Activated CD8-positive, alpha-beta T cell treated with anti-CD3 and anti-CD28 coated beads for 36 hours (primary cell): ENCODE results near the gene TNS4. TPM values are rescaled to one million over a fixed set of nuclear protein-coding genes. Genes with fewer than 3 reads are reported as not detected.

Source experiments
- ATAC-seq: fragments of 200-7000 bp; cut with Tn5 transposase; one replicate; pipeline ENCODE4 v1.10.0; 2021; ENCODE audit warnings: mild to moderate bottlenecking, moderate library complexity
- CTCF ChIA-PET: fragments of 350-600 bp; sonication (Branson Sonifier 250); formaldehyde crosslinking; loops from one replicate; lab custom pipeline; 2021; ENCODE audit warnings: antibody characterized with exemption; lab: Charles Lee
- POLR2A ChIA-PET: fragments of 350-600 bp; sonication (Branson Sonifier 250); formaldehyde crosslinking; loops from one replicate; lab custom pipeline; 2021; ENCODE audit warnings: antibody characterized with exemption; lab: Charles Lee
- DNase-seq: peaks from one replicate; pipeline ENCODE4 v3.0.0-alpha.2; 2020
- H3K27ac Mint-ChIP-seq: one replicate; pipeline ENCODE4 v1.8.0; 2021; ENCODE audit warnings: mild to moderate bottlenecking, mixed read lengths
- H3K27me3 Mint-ChIP-seq: one replicate; pipeline ENCODE4 v1.8.0; 2021; ENCODE audit warnings: mixed read lengths
- H3K36me3 Mint-ChIP-seq: one replicate; pipeline ENCODE4 v1.8.0; 2021; ENCODE audit warnings: low read depth, mixed read lengths
- H3K4me1 Mint-ChIP-seq: one replicate; pipeline ENCODE4 v1.8.0; 2021; ENCODE audit warnings: low read depth, mixed read lengths
- H3K4me3 Mint-ChIP-seq: one replicate; pipeline ENCODE4 v1.8.0; 2021; ENCODE audit warnings: mild to moderate bottlenecking, moderate library complexity, mixed read lengths
- H3K9me3 Mint-ChIP-seq: one replicate; pipeline ENCODE4 v1.8.0; 2021; ENCODE audit warnings: mixed read lengths
- intact Hi-C: fragments of 100-400 bp; cut with micrococcal nuclease; formaldehyde crosslinking; loops from one replicate; pipeline ENCODE4 v1.10.0; 2022
- total RNA-seq, 2 experiments: library from RNA; stranded (reverse); gene quantifications; one replicate each; pipeline ENCODE4 v1.2.3, GENCODE V29; 2021
- TF ChIP-seq, protein P1 (sequence below): fragments of 200-600 bp; IDR thresholded peaks from one replicate; pipeline ENCODE4 v1.8.0; 2022; ENCODE audit warnings: antibody characterized with exemption, mild to moderate bottlenecking

TNS4 gene
- total RNA-seq, 2 experiments from 2014 or later = 5.8 to 6.3 TPM

DNA sequence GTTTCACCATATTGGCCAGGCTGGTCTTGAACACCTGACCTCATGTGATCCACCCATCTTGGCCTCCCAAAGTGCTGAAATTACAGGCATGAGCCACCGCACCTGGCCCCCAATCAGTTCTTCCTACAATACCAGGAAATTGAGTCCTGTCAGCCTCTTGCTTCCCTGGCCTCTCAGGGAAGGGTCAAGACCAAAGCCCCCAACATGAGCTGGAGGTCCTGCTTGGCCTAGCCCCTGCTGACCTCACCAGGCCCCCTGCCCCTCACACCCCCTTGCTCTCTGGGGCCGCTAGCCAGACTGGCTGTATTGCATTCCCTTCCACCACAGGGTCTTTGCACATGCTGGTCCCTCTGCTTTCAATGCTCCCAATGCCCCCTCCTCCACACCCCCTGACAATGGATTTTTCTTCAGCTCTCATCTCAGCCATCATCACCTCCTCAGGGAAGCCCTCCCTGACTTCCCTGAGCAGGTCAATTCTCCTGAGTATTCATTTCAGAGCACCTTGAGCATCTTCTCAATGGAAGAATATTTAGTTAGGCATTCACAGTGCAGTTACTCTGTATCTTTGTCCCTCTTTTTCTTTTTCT is 34.0 kb downstream of the TNS4 start:
- intact Hi-C loops = no loop called here
- TF ChIP-seq, protein P1, sequence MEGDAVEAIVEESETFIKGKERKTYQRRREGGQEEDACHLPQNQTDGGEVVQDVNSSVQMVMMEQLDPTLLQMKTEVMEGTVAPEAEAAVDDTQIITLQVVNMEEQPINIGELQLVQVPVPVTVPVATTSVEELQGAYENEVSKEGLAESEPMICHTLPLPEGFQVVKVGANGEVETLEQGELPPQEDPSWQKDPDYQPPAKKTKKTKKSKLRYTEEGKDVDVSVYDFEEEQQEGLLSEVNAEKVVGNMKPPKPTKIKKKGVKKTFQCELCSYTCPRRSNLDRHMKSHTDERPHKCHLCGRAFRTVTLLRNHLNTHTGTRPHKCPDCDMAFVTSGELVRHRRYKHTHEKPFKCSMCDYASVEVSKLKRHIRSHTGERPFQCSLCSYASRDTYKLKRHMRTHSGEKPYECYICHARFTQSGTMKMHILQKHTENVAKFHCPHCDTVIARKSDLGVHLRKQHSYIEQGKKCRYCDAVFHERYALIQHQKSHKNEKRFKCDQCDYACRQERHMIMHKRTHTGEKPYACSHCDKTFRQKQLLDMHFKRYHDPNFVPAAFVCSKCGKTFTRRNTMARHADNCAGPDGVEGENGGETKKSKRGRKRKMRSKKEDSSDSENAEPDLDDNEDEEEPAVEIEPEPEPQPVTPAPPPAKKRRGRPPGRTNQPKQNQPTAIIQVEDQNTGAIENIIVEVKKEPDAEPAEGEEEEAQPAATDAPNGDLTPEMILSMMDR = no peak
- ChIA-PET CTCF (interaction anchor here (1.4 kb wide), 1 partner anchor 12 kb away, joined by 4 read pairs; no protein-coding TSS in a partner anchor), POLR2A (interaction anchor here (1.0 to 1.3 kb wide), 2 partner anchors 12 to 13 kb away, joined by 3 read pairs; no protein-coding TSS in a partner anchor)
- no peak overlapping the region for H3K4me3 Mint-ChIP-seq
- H3K9me3 Mint-ChIP-seq = no peaks in the 10 kb centered on the region
- H3K27ac Mint-ChIP-seq = no peak overlapping the region
- H3K27me3 Mint-ChIP-seq = peaks cover 1% of the 10 kb centered on the region
- DNase-seq = no peak
- H3K36me3 Mint-ChIP-seq = no peaks in the 10 kb centered on the region
- H3K4me1 Mint-ChIP-seq = peaks cover 2% of the 10 kb centered on the region
- ATAC-seq = no peak

DNA sequence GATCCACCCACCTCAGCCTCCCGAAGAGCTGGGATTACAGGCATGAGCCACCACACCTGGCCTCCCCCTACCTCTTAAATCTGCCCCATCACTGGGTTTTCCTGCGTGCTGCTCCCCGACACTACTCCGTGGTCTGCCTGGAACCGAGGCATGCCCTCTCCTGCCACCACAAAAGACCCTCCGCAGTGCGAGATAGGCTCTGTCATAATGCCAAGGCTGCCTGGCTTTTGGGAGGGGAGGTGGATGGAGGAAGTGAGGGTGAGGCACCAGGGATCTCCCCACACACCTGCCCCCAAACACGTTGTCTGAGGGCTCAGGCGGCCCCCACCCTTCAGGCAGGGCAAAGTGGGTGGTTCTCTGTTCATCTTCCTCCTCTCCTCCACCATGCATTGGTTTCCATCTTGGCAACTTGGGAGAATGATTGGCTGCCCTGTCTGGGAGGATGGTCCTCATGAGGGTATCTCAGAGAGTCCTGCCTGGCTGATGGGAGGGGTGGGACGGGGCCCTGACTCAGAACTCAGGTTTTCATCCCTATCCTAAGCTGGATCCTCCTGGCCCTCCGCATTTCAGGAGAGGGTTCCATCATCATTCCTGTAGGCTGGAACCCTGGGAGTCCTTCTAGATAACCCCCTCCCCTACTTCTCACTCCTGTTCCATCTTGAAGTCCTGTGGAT is 35.0 kb downstream of the TNS4 start:
- DNase-seq (no peak), ATAC-seq (no peak)
- Mint-ChIP-seq H3K27ac (no peak overlapping the region), H3K9me3 (no peaks in the 10 kb centered on the region), H3K36me3 (no peaks in the 10 kb centered on the region), H3K4me1 (peaks cover 2% of the 10 kb centered on the region), H3K27me3 (peaks cover 1% of the 10 kb centered on the region), H3K4me3 (no peak overlapping the region)
- intact Hi-C loops = no loop called here
- ChIA-PET POLR2A (interaction anchor here (1.0 to 1.3 kb wide), 2 partner anchors 11 to 14 kb away, joined by 3 read pairs; no protein-coding TSS in a partner anchor), CTCF (interaction anchor here (1.4 to 1.8 kb wide), 2 partner anchors 10 to 13 kb away, joined by 4 to 5 read pairs; no protein-coding TSS in a partner anchor)
- TF ChIP-seq, protein P1 = no peak

DNA sequence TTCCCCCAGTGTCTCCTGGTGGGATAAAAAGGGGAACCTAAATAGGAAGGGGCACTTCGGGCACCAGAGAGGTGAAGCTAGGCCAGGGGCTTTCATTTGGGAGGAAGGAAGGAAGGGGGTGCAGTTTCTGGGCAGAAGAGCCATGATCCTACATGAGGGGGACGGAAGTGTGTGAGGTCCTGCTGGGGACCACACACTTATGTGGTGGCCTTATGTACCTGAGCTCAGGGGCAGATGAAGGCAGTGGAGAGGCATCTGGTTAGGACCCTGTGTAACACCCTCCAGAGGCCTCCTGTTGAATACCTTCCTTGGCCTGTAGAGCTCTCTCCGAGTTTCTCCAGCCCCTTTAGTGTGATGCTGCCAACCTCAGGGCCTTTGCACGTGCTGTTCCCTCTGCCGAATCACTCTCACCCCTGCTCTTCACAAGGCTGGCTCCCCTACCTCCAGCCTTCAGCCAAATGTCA is 37.0 kb downstream of the TNS4 start:
- no peak overlapping the region for H3K27ac Mint-ChIP-seq
- TF ChIP-seq, protein P1 = no peak
- intact Hi-C loops = no loop called here
- H3K4me3 Mint-ChIP-seq = no peak overlapping the region
- ATAC-seq (no peak), DNase-seq (no peak)
- peaks cover 2% of the 10 kb centered on the region for H3K4me1 Mint-ChIP-seq
- CTCF ChIA-PET = interaction anchor here (1.0 to 1.8 kb wide), 3 partner anchors 11 to 67 kb away, joined by 3 to 5 read pairs (median 5); no protein-coding TSS in a partner anchor
- POLR2A ChIA-PET = interaction anchor here (0.7 to 1.6 kb wide), 3 partner anchors 12 to 192 kb away, joined by 3 to 8 read pairs (median 6); no protein-coding TSS in a partner anchor
- no peaks in the 10 kb centered on the region for H3K36me3 Mint-ChIP-seq
- no peaks in the 10 kb centered on the region for H3K9me3 Mint-ChIP-seq
- peaks cover 1% of the 10 kb centered on the region for H3K27me3 Mint-ChIP-seq

DNA sequence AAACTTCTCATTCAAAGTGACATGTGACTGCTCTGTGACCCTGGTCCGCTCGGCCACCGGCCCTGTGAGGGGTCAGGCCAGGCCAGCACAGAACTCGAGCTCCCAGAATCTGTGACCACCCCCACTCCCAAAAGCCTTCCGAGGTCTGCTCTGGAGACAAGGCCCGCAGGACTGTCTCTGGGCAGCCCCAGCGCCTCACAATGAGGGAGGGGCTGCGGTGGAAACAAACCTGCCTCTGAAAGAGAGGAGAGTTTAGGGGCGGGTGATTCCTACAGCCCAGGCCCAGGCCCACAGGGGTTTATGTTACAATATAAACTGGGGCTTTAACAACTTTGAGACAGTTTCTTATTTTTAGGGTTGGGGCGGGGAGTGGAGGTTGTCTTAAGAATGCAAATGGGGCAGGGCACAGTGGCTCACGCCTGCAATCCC is 38.3 kb downstream of the TNS4 start:
- Mint-ChIP-seq H3K4me3 (no peak overlapping the region), H3K36me3 (no peaks in the 10 kb centered on the region), H3K9me3 (no peaks in the 10 kb centered on the region), H3K4me1 (peaks cover 2% of the 10 kb centered on the region), H3K27ac (no peak overlapping the region), H3K27me3 (peaks cover 1% of the 10 kb centered on the region)
- TF ChIP-seq, protein P1 = no peak
- POLR2A ChIA-PET = interaction anchor here (1.1 kb wide), 1 partner anchor 16 kb away, joined by 4 read pairs; no protein-coding TSS in a partner anchor
- intact Hi-C loops = no loop called here
- ATAC-seq (no peak), DNase-seq (no peak)
- CTCF ChIA-PET = interaction anchor here (1.1 kb wide), 1 partner anchor 70 kb away, joined by 3 read pairs; no protein-coding TSS in a partner anchor
